Sigmoid colon (tissue), 4 donors: ENCODE data around the gene POU6F2.

Source experiments
- CTCF ChIP-seq, 4 experiments: fragments of 450-650 bp in 3 of 4; fragments of 200-600 bp in 1 of 4; IDR thresholded peaks; one replicate each; pipeline ENCODE4 v1.5.1; 2016 to 2019; ENCODE audit warnings: antibody characterized with exemption in 4 of 4, mild to moderate bottlenecking in 3 of 4, moderate library complexity in 2 of 4
- EP300 ChIP-seq, 4 donors: sonication (generic); formaldehyde crosslinking; IDR thresholded peaks; one replicate each; pipeline ENCODE4 v1.6.1; 2017; ENCODE audit warnings: antibody characterized with exemption in 4 of 4
- POLR2A ChIP-seq, 2 donors: fragments of 450-650 bp; IDR thresholded peaks; one replicate each; pipeline ENCODE4 v1.6.1; 2016; ENCODE audit warnings: antibody characterized with exemption in 2 of 2, mild to moderate bottlenecking in 2 of 2, moderate library complexity in 2 of 2

- TF ChIP-seq CTCF (IDR thresholded peaks at IDR 0.05) (no peak), POLR2A (IDR thresholded peaks at IDR 0.05) (no peak), EP300 (IDR thresholded peaks at IDR 0.05) (no peak)
These were observed 328.4 kb downstream of the POU6F2 start for GRCh38 chr7:39306016-39306570.
